NOMO-1 treated with DMSO at 0.1 percent for 48 hours (cell line): ENCODE data around the gene COX19.
"Not testable (repeated sequence)": the region's sequence is repeated elsewhere in the genome, so short reads cannot be mapped to it uniquely, and the experiment has no call there.

ENCODE experiments used
- DNase-seq: peaks from one replicate; lab custom pipeline; 2025; ENCODE audit not compliant: unreplicated experiment; lab: John Stamatoyannopoulos, UW

The COX19 gene

GRCh38 chr7:927031-927671 lies 48.2 kb downstream of the COX19 start:
- no peak for DNase-seq

GRCh38 chr7:926061-927030 lies 49.0 kb downstream of the COX19 start:
- no peak for DNase-seq

- DNase-seq = no peak
Observed at GRCh38 chr7:925601-926000, 49.7 kb downstream of the COX19 start.

GRCh38 chr7:924541-925231 lies 50.7 kb downstream of the COX19 start:
- DNase-seq = peak; percentile 65

- DNase-seq = not testable (repeated sequence)
Observed at GRCh38 chr7:924042-924441, 51.3 kb downstream of the COX19 start.

GRCh38 chr7:923108-924041 lies 52.0 kb downstream of the COX19 start:
- peak; percentile 97 for DNase-seq

- peak; percentile 25 for DNase-seq
Observed at GRCh38 chr7:922334-923107, 52.8 kb downstream of the COX19 start.

- DNase-seq = no peak
Observed at GRCh38 chr7:921581-922333, 53.6 kb downstream of the COX19 start.

GRCh38 chr7:921071-921461 lies 54.3 kb downstream of the COX19 start:
- DNase-seq = no peak

GRCh38 chr7:920351-921070 lies 54.8 kb downstream of the COX19 start:
- no peak for DNase-seq

- DNase-seq = no peak
Observed at GRCh38 chr7:919924-920341, 55.4 kb downstream of the COX19 start.

GRCh38 chr7:919114-919442 lies 56.3 kb downstream of the COX19 start:
- DNase-seq = no peak

- no peak for DNase-seq
Observed at GRCh38 chr7:918441-919113, 56.8 kb downstream of the COX19 start.

- no peak for DNase-seq
Observed at GRCh38 chr7:918118-918425, 57.3 kb downstream of the COX19 start.

- no peak for DNase-seq
Observed at GRCh38 chr7:917255-918117, 57.9 kb downstream of the COX19 start.

- DNase-seq = no peak
Observed at GRCh38 chr7:916291-916941, 58.9 kb downstream of the COX19 start.
